Activated T-helper 9 cell treated with anti-CD3 and anti-CD28 coated beads, Interleukin-2, amount 50 U/mL, for 16 hours (primary cell): ENCODE data around the gene MELK.
"Not testable (repeated sequence)": the region's sequence is repeated elsewhere in the genome, so short reads cannot be mapped to it uniquely, and the experiment has no call there.

Source experiments
- DNase-seq: peaks from one replicate; pipeline ENCODE4 v3.0.0-alpha.2; 2020; ENCODE audit warnings: low read depth

Gene MELK

DNA sequence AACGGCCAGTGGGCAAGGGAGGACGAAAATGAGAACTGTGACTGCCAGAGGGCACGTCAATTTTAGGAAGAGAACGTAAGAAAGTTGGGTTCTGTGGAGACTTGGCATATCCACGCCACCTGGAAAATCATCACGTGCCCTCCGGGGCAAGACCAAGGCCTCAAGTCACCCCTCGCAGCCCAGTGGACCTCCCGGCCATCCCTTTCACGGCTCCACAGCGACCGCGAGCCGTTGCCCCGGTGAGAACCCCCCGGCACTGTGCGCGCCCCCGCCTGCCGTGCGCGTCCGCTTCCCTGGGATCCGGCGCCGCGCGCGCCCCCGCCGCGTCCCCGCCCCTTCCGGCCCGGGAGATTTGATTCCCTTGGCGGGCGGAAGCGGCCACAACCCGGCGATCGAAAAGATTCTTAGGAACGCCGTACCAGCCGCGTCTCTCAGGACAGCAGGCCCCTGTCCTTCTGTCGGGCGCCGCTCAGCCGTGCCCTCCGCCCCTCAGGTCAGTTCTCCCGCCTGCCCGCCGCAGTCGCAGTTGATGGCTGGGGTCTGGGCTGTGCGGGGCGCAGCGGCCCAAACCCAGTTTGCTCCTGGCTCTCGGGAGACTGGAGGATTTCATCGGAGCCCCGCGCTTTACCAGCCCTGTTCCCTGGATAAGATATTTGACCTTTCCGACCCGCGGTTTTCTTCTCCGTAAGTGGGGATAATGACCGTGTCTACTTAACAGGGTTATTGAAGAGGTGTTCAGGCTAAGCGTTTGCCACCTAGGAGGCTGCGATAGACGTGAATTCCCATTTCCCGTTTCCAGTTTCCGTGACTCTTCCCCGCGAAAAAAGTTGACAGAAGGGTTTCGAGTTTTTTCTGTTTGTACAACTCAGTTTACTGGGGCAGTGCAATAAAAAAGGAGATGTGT lies at the start of gene MELK:
TSS of gene MELK (plus strand) at position 381 of the 904 bp plus-strand sequence. CDS start 8,787 bp downstream, outside the sequence.
- peak; percentile 77 for DNase-seq

DNA sequence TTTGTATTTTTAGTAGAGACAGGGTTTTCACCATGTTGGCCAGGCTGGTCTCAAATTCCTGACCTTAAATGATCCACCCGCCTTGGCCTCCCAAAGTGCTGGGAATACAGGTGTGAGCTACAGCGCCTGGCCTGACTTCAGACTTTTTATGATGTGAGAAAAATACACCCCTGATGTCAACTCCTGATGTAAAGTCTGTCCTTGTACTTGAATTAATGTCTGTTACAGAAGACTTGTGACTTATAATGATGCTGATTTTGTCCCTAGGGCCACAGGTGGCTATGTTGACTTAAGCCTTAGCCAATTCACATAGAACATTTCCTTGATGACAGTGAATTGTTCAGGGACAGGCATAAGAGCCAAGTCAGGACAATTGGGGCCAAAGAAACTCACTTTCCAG lies 42.5 kb upstream of the MELK start:
- no peak for DNase-seq

GRCh38 chr9:36532353-36532752 lies 40.3 kb upstream of the MELK start:
- DNase-seq = no peak

DNA sequence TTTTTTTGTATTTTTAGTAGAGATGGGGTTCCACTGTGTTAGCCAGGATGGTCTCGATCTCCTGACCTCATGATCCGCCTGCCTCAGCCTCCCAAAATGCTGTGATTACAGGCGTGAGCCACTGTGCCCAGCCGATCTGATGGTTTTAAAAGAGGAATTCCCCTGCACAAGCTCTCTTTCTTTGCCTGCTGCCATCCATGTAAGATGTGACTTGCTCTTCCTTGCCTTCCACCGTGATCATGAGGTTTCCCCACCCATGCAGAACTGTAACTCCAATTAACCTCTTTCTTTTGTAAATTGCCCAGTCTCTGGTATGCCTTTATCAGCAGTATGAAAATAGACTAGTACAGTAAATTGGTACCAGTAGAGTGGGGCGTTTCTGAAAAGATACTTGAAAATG lies 39.0 kb upstream of the MELK start:
- DNase-seq = not testable (repeated sequence)

- DNase-seq = no peak
These were observed 37.6 kb upstream of the MELK start for GRCh38 chr9:36535107-36535506.

GRCh38 chr9:36537861-36538260 lies 34.8 kb upstream of the MELK start:
- DNase-seq = no peak

DNA sequence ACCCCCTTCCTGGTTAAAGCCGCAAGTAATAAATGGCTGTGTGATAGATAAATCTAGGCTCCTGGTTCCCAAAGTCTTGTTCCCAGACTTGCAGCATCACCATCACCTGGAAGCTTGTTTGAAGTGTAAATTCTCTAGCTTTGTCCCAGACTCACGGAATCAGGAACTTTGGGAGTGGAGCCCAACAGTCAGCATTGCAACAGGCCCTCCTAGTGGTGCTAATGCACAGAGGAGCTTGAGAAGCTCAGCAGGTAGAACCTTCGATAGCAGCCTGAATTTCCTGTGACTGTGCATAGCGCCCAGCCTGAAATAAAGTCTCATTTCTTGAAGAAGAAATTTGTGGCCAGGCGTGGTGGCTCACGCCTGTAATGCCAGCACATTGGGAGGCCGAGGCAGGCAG lies 30.3 kb upstream of the MELK start:
- DNase-seq = no peak

GRCh38 chr9:36543916-36544315 lies 28.8 kb upstream of the MELK start:
- DNase-seq = no peak

DNA sequence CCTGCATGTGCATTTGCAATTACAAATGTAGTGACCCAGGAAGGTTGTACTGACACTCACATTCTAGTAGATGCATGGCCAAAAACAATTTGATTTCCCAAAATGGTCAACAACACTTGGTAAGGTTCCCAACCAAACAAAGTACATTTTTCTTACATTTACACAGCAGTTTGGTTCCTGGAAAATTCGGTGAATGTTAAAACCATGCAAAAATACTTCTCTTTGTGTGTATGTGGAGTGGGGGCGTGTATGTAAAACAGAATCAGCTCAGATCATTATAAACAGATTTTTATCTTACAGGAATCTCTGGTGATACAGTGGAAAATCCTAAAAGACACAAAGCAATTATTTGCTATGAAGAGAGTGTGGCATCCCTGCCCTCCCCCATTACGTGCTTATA lies 25.1 kb upstream of the MELK start:
- DNase-seq = no peak

DNA sequence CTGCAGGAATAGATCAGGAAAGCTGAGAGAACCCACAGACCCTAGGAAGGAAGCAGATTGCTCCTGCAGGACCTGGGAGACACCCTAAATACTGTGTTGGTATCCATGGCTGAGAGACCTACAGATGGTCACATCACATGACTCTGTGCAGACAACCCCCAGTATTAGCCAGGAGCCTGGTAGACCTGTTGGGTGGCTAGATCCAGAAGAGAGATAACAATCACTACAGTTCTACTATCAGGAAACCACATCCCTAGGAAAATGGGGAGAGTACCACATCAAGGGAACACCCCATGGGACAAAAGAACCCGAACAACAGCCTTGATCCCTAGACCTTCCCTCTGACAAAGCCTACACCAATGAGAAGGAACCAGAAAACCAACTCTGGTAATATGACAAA lies 24.2 kb upstream of the MELK start:
- no peak for DNase-seq

DNA sequence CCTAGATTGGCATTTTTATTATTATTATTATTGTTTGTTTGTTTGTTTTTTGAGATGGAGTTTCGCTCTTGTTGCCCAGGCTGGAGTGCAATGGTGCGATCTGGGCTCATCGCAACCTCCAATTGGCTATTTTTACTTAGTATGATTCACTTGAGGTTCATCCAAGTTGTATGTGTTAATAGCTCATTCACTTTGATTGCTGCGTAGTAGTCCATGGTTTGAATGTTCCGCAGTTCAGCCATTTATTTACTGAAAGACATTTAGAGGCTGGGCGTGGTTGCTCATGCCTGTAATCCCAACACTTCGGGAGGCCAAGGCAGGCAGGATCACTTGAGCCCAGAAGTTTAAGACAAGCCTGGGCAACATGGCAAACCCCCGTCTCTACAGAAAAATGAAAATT lies 22.6 kb upstream of the MELK start:
- DNase-seq = no peak

- DNase-seq = not testable (repeated sequence)
These were observed 22.0 kb upstream of the MELK start for GRCh38 chr9:36550631-36551098.

GRCh38 chr9:36551129-36551528 lies 21.6 kb upstream of the MELK start:
- no peak for DNase-seq

- no peak for DNase-seq
These were observed 20.8 kb upstream of the MELK start for GRCh38 chr9:36551910-36552309.

GRCh38 chr9:36559036-36559695 lies 13.5 kb upstream of the MELK start:
- no peak for DNase-seq

DNA sequence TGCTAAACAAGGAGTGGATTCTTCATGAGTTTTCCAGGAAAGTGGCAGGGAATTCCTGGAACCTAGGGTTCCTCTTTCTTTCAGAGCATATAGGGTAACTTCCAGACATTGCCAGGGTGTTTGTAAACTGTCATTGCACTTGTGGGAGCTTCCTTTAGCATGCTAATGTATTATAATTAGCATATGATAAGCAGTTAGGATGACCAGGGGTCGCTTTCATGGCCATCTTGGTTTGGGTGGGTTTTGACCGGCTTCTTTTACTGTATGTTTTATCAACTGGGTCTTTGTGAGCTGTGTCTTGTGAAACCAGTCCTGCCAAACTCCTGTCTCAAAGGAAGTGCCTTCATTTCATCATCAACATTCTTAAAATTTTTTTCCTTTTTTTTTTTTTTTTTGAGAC lies 11.9 kb upstream of the MELK start:
- DNase-seq = no peak

GRCh38 chr9:36562801-36563200 lies 9.9 kb upstream of the MELK start:
- not testable (repeated sequence) for DNase-seq

- DNase-seq = no peak
These were observed 5.9 kb upstream of the MELK start for GRCh38 chr9:36566813-36567221.

DNA sequence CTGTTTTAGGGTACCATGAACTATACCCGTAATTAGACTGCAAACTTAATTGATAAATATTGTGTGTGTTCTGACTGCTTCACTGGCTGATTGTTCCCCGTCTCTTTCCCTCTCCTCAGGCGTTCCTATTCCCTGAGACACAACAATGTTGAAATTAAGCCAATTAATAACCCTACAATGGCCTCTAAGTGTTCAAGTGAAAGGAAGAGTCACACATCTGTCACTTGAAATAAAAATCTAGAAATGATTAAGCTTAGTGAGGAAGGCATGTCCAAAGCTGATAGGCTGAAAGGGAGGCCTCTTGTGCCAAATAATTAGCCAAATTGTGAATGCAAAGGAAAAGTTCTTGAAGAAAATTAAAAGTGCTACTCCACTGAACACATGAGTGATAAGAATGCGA lies 4.0 kb upstream of the MELK start:
- DNase-seq = not testable (repeated sequence)

GRCh38 chr9:36571333-36571732 lies 1.4 kb upstream of the MELK start:
- DNase-seq = no peak

- DNase-seq = not testable (repeated sequence)
These were observed 1.4 kb downstream of the MELK start for GRCh38 chr9:36574045-36574444.

GRCh38 chr9:36575411-36575882 lies 2.8 kb downstream of the MELK start:
- DNase-seq = no peak

GRCh38 chr9:36576866-36577265 lies 4.2 kb downstream of the MELK start:
- DNase-seq = no peak
